GM23248 (cell line): ENCODE measurements around the gene PPP1R11.

Experiments used
- EZH2 ChIP-seq: fragments of 200-600 bp; sonication (generic); IDR thresholded peaks from 2 replicates; pipeline ENCODE4 v1.6.1; 2018; ENCODE audit warnings: antibody characterized with exemption, mild to moderate bottlenecking; ENCODE audit not compliant: insufficient read depth, poor library complexity, severe bottlenecking
- EZH2phosphoT487 ChIP-seq: fragments of 200-600 bp; sonication (generic); IDR thresholded peaks from 2 replicates; pipeline ENCODE4 v1.6.1; 2018; ENCODE audit warnings: antibody characterized with exemption, moderate library complexity, mild to moderate bottlenecking, low read depth; ENCODE audit not compliant: insufficient read depth

- no peak for TF ChIP-seq EZH2
- TF ChIP-seq EZH2phosphoT487: no peak
These were observed 7.5 kb downstream of the PPP1R11 start for GRCh38 chr6:30074331-30075093.
